HG03521 (cell line): ENCODE results near the gene NGFR.
"Not testable (repeated sequence)": the region's sequence is repeated elsewhere in the genome, so short reads cannot be mapped to it uniquely, and the experiment has no call there.

Source experiments
- ATAC-seq: cut with Tn5 transposase; IDR thresholded peaks from one replicate; pipeline ENCODE4 v1.9.1; 2021; ENCODE audit warnings: mild to moderate bottlenecking, moderate library complexity; ENCODE audit not compliant: unreplicated experiment

NGFR gene

GRCh38 chr17:49543860-49544259 is 48.8 kb downstream of the NGFR start:
- no peak for ATAC-seq

DNA sequence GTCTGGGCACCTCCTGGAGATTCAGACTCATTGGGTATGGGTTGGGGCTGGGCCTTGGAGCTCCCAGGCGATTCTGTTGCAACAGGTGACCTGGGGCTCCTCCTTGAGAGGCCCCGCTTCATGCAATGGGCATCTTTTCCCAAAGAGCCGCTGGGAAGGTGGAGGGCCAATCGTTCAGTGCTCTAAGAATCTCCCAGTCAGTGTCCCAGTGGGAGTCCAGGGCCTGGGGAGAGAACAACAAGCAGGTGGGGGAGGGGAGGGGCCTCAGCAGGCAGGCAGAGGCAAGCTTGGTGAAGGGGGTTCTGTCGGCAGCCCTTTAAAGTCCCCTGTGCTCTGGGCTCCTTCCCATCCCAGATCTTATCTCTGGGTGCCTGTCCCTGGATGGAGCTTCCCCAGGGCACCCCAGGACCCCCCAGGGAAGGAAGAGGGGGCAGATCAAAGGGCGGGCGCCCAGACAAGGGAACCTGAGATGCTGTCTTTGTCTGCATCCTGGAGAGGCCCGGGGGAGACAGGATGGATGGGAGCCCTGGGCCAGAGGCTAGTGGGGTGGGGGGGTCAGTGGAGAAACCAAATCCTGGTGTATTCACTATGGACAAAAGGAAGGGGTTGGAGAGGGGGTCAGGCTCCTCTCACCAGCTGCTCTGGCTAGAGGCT is 50.0 kb downstream of the NGFR start:
- ATAC-seq: no peak

DNA sequence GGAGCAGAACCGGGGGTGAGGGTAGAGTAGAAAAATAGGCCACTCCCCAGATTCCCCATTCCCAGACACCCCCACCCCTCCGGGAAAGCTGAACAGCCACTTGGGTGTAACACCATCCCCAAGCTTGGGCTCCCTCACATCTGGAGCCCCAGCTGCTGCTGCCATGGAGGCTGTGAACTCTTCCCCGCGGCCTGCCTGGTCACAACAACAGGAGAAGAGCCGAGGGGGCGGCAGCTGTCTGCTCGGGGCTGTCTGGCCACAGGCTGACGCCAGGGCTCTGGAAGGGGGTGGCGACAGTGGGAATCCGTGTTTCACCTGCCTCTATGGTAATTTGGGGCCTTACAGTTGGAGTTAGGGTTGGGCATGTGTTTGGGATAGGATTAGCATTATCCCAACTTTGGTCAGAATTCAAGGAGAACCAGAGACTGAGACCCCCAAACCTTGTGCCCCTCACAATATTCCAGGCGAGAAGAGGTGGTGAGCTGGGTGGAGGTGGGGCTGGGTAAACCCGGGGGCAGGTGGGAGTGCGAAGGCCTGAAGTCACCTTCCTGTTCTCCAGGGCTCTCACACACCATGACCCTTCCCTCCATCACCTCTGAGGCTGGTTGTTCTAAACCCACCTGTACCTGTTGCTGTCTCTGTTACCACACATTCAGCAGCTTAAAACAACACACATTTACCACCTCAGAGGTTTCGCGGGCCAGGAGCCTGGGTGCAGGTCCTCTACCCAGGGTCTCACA is 50.9 kb downstream of the NGFR start:
- no peak for ATAC-seq

DNA sequence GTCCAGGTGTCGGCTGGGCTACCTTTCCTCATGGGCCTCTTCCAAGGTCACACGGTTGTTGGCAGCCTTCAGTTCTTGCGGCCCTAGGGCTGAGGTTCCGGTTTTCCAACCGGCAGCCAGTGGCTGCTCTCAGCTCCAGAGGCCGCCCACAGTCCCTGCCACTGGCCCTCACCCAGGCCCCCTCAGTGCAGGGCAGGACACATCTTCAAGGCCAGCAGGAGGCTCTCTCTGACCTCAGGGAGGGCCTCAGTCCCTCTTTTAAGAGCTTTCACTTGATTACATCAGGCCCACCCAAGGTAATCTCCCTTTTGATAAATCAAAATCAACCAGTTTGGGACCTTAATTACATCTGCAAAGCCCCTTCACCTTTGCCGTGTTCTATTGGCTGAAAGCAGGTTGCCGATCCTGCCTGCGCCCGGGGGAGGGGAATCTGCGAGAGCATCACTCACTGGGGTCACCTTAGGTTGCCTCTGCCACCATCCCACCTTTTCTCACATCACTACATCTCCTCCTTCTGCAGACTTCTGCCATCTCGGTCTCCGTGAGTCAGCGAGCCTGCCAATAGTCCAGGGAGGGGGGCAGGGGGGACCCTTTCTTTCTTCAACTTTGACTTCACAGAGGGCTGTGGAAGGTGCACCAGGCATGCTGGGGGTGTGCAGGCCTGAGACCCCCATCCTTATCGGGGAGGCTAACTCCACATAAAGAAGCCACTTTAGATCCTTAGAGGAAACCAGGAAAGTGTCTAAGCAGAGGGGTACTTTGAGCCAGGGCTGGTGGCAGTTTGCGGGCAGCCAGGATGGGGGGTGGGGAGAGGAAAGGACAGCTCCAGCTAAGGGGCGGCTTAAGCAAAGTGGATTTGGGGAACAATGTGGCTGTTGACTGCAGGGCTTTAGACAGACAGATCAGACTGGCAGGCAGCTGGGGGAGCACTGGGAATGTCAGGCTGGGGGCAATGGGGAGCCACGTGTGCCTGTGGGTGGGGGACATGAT is 51.7 kb downstream of the NGFR start:
- ATAC-seq: no peak

- no peak for ATAC-seq
Observed at GRCh38 chr17:49547566-49547965, 52.5 kb downstream of the NGFR start.

- no peak for ATAC-seq
Observed at GRCh38 chr17:49548051-49548505, 53.0 kb downstream of the NGFR start.

DNA sequence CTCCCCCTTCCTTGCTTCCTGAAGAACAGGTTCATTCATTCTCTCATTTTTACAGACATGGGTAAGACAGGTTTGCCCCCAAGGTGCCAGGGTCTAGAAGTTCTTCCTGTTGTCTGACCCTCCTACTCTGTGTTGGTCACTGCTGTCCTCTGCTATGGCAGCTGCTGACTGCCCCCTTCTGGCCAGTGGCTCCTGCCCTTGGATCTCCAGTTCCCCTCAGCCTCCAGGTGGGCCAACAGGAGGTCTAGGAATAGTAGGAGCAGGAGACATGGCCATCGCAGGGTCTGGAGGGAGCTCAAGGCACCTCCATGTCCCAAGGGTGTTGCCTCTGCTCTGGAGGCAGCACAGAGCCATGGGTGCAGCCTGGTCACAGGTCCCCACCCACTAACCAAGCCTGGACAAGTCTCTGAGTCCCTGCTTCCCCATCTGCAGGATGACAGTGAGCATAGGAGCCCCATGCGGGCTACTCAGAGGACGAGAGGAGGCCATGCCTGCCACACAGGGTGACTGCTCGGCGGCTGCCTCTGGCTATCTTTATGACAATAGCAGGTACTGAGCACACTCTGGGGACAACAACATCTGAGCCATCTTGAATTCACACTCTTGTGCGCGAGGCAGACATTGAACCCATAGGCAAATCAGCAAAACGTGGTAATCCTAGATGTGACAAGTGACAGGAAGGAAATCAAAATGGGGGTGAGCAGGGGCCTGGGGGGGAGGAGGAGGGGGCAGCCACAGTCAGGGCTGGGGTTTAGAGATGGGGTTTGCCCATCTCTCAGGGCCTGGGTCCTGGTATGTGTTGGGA is 53.6 kb downstream of the NGFR start:
- no peak for ATAC-seq

DNA sequence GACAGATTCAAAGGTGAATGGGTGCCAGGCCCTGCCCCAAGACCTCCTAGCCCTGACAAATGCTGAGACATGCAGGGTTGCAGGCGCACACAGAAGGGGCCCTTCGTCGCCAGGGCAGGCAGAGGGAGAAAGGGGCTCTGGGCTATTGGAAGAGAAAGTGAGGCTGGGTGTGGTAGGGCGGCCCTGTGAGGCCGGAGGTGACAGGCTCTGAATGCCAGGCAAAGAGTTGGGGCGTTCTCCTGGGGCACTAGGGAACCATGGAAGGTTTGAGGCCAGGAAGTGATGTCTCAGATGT is 54.2 kb downstream of the NGFR start:
- ATAC-seq: no peak

DNA sequence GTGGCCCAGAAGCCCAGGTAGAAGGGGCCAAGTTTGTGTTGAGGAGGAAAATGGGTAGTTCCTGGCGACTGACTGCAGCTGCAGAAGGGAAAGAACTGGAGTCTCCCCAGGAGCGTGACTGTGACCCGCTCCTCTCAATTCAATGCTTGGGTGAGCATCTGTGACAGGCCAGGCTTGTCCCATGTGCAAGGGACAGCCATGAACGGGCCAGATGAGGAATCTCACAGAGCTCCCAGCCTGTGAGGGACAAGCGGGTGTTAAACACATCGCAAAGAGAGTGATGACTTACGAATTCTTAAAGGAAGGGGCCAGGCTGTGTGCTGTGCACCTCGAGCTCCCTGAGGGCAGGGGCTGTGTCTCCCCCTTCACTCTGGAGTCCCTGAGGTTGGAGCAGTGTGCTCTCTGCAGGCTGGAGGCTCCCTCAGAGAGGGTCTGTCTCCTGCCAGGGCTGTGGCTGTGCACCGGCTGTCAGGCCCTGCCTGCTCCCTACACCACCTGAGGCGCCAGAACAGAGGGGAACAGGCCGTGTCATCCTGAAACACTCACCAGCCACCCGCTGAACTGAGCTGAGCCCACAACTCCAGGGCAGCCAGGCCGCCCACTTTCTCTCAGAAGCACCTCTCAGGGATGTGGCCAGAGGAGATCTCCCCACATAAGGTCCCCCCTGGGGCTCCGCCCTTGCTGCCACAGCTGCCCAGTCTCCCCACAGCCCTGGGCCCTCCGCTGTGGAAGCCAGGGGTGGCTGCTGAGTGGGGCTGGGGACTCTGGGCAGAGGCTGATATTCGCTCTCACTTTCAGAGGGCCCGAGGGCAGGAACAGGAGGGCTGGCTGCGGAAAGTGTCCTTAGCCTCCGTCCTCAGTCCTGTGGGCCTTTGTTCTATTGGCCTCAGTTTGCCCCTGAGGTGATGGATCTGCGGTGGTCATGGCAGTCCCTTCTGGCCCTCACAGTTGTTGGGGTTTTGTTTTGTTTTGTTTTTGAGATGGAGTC is 54.9 kb downstream of the NGFR start:
- no peak for ATAC-seq

DNA sequence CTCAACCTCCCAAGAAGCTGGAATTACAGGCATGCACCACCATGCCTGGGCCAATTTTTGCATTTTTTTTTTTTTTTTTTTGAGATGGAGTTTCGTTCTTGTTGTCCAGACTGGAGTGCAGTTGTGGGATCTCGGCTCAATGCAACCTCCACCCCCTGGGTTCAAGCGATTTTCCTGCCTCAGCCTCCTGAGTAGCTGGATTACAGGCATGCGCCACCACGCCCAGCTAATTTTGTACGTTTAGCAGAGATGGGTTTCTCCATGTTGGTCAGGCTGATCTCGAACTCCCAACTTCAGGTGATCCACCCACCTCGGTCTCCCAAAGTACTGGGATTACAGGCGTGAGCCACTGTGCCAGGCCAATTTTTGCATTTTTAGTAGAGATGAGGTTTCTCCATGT is 55.7 kb downstream of the NGFR start:
- ATAC-seq: not testable (repeated sequence)

- no peak for ATAC-seq
Observed at GRCh38 chr17:49551221-49552069, 56.4 kb downstream of the NGFR start.

- no peak for ATAC-seq
Observed at GRCh38 chr17:49552070-49552751, 57.1 kb downstream of the NGFR start.

- no peak for ATAC-seq
Observed at GRCh38 chr17:49553676-49554335, 58.7 kb downstream of the NGFR start.

DNA sequence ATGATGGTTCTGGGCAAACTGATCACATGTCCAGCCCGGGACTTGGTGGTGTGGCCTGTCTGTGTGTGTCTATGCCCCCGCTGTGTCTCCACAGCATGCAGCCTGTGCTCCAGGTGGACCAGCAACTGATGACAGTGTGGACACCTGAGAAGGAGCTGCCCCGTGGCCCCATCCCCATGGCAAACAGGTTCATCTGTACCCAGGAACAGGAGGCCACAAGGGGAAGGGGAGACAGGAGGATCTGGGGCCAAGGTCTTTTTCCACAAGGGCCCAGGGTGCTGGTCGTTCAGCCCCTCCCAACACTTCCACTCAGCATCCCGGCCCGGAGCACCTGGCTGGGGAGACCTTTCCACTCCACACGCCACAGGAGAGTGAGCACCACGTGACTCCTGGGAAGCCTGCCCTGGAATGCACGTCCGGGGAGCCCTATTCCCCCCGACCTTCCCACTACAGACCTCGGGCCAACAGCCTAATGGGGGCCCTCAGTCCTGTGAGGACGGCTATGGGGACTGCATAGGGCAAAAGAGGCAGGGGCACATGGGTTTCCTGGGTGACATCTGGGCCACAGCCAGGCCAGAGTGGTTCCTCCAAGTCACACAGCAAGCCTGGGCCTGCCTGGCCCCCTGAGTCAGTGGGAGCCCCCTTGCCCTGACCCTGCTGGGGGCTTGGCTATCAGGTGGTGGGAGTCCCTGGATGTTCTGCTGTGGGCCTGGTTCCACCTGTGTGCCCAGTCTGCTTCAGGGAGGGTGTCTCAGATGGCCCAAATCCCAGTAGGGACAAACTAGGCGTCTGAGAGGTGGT is 59.8 kb downstream of the NGFR start:
- ATAC-seq: no peak

DNA sequence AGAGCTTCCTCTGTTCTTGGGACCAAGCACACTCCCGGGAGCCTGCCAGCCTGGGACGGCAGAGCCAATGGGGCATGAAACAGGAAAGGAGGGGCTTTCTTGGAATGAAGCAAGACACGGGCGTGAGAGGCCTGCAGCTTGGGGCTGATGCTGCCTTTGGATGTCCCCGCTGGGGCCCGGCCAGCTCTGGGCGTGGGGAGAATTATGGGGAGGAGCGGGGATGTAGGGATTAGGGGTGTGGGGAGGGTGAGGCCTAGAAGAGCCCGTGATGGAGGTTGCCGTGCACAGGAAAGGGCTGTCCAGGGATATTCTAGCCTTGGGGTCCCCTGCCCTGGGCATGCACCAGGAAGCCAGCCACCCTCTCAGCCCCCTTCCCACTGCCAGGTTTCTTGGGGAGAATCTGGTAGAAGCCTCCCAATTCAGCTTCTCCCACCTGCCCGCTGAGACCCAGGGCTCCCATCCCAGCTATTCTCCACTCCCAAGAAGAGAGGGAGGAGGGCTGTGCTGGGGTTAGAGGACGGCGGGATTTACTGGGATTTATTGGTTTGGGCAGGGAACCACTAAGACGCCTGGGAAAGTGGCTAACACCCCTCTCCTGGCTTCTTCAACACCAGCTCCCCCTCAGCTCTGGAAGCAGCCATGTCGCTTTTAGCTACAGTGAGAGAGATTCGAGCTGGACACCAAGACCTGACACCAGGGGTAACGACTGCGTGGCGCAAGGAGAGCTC is 60.6 kb downstream of the NGFR start:
- no peak for ATAC-seq
